OCI-LY1 (cell line): ENCODE results near the gene ROR2.

Experiments used
- EZH2 ChIP-seq: fragments of 200-600 bp; sonication (generic), shearing (Covaris generic); IDR thresholded peaks from 2 replicates; pipeline ENCODE4 v1.8.0; 2017; ENCODE audit warnings: borderline replicate concordance, mixed run types, mild to moderate bottlenecking, antibody characterized with exemption, low read length, moderate library complexity, mixed read lengths
- TF ChIP-seq, protein P1 (sequence below): fragments of 200-600 bp; sonication (generic), shearing (Covaris generic); IDR thresholded peaks from 2 replicates; pipeline ENCODE4 v1.5.1; 2017; ENCODE audit warnings: mild to moderate bottlenecking, antibody characterized with exemption, low read length, moderate library complexity, mixed read lengths

DNA sequence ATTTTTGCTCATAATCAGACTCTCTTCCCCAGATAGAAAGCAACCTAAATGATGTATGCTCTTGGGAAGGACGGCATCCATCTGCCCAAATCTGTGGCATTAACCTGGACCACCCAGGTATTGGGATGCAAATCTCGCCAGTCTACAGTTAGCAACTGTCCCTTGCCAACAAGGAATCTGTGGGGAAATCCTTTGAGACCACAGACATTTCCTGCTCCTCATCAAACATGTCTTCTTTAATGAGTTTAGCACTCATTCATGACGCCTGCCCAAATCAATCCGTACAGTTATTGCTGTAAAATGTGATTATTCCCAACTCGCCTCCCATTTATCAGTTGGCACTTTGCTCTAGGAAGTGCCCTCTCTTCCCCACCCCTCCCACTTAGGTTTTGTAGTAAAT is 7.8 kb downstream of the ROR2 start:
- TF ChIP-seq, protein P1, sequence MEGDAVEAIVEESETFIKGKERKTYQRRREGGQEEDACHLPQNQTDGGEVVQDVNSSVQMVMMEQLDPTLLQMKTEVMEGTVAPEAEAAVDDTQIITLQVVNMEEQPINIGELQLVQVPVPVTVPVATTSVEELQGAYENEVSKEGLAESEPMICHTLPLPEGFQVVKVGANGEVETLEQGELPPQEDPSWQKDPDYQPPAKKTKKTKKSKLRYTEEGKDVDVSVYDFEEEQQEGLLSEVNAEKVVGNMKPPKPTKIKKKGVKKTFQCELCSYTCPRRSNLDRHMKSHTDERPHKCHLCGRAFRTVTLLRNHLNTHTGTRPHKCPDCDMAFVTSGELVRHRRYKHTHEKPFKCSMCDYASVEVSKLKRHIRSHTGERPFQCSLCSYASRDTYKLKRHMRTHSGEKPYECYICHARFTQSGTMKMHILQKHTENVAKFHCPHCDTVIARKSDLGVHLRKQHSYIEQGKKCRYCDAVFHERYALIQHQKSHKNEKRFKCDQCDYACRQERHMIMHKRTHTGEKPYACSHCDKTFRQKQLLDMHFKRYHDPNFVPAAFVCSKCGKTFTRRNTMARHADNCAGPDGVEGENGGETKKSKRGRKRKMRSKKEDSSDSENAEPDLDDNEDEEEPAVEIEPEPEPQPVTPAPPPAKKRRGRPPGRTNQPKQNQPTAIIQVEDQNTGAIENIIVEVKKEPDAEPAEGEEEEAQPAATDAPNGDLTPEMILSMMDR, result no peak
- TF ChIP-seq EZH2, result no peak
